Measurements from ENCODE around the gene BIRC2.
A peak's percentile ranks its signal among the peaks of the same experiment; 100 is the strongest.
"Not testable (repeated sequence)": the region's sequence is repeated elsewhere in the genome, so short reads cannot be mapped to it uniquely, and the experiment has no call there.

Gene BIRC2

DNA sequence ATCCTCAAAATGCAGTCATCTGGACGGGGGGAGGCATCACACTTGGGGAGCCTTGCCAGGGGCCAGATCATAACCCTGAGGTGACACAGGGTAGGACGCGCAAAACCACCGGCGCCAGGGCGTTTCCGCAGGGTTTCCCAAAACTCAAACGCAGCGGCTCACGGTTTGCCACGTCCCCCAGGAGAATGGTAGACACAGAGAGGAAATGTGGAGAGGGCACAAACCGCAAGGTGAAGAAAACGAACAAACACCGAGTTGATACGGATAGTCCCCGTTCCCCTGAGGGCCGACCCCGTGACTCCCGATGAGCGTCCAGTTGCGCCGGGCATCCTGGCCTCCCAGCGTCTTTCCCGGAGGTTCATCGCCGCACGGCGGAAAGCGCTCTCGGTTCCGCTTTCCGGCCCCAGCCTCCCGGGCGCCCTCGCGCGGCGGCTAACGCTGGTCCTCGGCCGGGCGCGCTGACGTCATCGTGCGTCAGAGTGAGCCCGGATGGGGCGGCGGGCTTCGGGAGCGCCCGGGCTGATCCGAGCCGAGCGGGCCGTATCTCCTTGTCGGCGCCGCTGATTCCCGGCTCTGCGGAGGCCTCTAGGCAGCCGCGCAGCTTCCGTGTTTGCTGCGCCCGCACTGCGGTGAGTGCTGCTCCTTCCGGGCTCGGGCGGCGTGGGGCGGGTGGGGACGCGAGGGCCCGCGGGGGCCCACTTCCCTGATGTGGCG lies at the start of gene BIRC2:
Gene BIRC2, plus strand, starts transcription at position 467 of the 714 bp plus-strand sequence. CDS start 2,641 bp downstream, outside the sequence.
- peak; percentile 96 to 99 for DNase-seq

DNA sequence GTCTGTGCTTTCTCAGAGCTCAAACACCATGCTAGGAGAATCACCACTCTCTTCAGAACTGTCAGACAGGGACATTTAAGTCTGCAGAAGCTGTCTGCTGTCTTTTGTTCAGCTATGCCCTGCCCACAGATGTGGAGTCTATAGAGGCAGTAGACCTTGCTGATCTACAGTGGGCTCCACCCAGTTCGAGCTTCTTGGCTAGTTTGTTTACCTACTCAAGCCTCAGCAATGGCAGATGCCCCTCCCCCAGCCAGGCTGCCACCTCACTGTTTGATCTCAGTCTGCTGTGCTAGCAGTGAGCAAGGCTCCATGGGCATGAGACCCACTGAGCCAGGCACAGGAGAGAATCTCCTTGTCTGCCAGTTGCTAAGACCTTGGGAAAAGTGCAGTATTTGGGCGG lies 46.2 kb upstream of the BIRC2 start:
- not testable (repeated sequence) for DNase-seq

GRCh38 chr11:102302241-102302640 lies 44.8 kb upstream of the BIRC2 start:
- DNase-seq: no peak

GRCh38 chr11:102304686-102305085 lies 42.3 kb upstream of the BIRC2 start:
- no peak for DNase-seq

- no peak for DNase-seq
These were observed 41.5 kb upstream of the BIRC2 start for GRCh38 chr11:102305352-102306047.

- no peak for DNase-seq
These were observed 40.9 kb upstream of the BIRC2 start for GRCh38 chr11:102306048-102306597.

GRCh38 chr11:102306817-102307726 lies 39.9 kb upstream of the BIRC2 start:
- no peak for DNase-seq

GRCh38 chr11:102307727-102308038 lies 39.3 kb upstream of the BIRC2 start:
- DNase-seq: no peak

DNA sequence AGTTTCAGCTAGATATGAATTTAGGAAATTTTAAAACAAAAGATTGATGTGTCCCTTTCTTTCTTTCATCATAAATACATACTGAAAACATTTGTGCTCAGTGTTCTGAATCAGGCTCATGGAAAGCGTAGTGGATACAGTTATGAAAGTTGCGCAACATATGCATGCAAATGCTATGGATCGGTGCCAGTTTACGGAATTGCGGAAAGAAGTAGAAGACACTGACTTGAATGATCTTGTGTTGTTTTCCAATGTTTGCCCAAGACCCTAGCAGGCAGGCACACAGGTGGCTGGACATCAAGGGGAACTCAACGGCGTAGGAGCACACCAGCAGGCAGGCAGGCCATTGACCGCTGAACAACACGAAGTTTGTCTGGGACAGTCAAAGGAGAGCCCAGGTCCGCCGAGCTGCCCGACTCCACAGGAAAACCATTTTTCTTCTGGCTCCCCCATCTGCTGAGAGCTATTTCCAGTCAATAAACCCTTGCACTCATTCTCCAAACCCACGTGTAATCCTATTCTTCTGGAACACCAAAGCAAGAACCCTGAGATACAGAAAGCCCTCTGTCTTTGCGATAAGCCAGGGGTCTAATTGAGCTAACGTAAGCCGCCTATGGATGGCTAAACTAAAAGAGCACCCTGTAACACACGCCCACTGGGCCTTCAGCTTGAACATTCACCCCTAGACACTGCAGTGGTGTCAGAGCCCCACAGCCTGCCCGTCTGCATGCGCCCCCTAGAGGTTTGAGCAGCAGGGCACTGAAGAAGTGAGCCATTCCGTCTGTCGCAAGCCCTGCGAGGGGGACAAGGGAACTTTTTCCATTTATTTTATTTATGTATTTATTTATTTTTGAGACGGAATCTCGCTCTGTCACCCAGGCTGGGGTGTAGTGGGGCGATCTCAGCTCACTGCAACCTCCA lies 37.1 kb upstream of the BIRC2 start:
- no peak for DNase-seq

GRCh38 chr11:102312667-102313066 lies 34.3 kb upstream of the BIRC2 start:
- no peak for DNase-seq

- DNase-seq: no peak
These were observed 33.6 kb upstream of the BIRC2 start for GRCh38 chr11:102313238-102313940.

- DNase-seq: no peak
These were observed 32.2 kb upstream of the BIRC2 start for GRCh38 chr11:102314784-102315183.

DNA sequence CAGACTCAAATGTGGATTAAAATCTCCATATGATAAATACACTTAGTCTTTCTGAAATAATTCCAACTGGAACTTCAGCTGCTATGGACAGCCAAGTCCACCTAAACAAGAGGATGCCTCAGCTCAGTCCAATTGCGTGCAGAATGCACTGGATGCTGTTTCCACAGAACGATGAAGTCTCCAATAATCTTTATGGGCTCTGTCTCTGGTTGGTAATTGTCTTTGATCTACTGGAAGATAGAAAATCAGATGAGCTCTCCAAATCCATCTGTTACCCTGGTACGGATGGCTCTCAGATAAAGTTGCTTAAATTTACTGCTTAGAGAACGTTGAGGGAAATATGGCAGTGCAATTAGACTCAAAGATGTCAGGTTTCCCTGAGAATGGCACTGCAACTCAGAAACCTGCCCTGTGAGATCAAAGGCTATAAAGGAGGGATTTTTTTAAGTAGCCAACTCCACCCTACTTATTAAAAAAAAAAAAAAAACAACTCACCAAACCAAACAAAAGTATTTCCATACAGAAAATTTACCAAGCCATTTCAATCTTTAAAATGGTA lies 30.6 kb upstream of the BIRC2 start:
- no peak for DNase-seq

DNA sequence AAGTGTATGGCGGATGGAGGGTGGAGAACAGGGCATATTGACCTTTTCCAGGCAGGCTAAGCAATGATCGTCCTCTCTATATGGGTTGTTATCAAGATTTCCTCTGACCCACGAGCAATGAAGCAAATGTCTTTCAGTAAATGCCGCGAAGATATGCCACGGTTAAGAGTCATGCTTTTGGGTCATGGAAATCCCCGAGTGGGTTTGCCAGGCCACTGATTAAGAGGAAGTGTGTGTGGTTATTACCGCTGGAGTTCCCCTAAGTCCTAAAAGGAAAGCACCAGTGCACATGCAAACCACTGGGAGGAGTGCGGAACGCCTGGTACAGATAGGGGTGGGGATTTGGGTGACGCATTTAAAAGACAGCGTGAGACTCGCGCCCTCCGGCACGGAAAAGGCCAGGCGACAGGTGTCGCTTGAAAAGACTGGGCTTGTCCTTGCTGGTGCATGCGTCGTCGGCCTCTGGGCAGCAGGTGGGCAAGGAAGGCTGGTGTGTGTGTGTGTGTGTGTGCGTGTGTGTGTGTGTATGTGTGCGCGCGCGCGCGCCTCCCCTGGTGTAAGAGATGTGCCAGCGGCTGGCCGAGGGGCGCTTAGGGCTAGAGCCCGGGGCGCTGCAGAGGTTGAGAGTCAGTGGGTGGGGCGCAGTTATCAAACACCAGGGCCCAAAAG lies 29.8 kb upstream of the BIRC2 start, which contains the start of gene BIRC3:
Gene BIRC3, plus strand, starts transcription at position 386 of the 669 bp plus-strand sequence. CDS start 7,026 bp downstream, outside the sequence.
- peak; percentile 73 to 77 for DNase-seq

GRCh38 chr11:102317768-102318103 lies 29.3 kb upstream of the BIRC2 start:
- DNase-seq: no peak

DNA sequence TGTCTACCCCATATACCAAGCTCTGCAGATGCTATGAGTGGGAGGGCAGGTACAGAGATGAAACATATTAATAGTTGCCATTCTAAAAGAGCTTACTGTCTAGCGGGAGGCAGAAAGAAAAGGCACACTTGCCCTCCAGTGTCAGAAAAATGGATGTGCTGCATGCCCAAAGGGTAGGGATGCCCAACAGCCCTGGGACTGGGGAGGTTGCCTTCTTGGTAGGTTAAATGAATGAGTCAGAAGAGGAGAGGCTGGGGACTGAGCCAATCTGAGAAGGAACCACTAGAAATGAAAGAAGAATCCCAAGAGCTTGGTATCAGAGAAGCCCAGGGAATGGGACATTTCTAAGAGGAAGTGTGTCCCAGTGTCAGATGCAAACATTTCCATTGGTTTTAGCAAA lies 28.5 kb upstream of the BIRC2 start:
- DNase-seq: peak in 1 of 2 donors; percentile 51

- DNase-seq: no peak
These were observed 27.5 kb upstream of the BIRC2 start for GRCh38 chr11:102319544-102319943.

GRCh38 chr11:102320188-102320587 lies 26.8 kb upstream of the BIRC2 start:
- DNase-seq: no peak

DNA sequence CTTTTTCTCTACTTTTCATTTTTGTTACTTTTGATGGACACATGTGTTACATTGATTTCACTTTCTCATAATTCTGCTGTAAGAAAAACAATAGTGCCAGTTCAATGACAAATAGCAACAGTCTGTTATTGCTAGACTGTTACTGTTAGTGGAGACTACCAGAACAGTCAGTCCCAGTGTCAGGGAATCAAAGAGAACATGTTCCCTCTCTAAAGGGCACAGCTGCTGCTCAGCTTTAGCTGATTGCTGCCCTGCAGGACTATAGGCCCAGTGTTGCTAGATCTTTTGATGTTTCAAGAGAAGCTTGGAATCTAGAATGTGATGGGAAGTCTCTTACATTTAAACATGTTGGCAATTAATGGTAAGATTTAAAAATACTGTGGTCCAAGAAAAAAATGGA lies 26.3 kb upstream of the BIRC2 start:
- no peak for DNase-seq

DNA sequence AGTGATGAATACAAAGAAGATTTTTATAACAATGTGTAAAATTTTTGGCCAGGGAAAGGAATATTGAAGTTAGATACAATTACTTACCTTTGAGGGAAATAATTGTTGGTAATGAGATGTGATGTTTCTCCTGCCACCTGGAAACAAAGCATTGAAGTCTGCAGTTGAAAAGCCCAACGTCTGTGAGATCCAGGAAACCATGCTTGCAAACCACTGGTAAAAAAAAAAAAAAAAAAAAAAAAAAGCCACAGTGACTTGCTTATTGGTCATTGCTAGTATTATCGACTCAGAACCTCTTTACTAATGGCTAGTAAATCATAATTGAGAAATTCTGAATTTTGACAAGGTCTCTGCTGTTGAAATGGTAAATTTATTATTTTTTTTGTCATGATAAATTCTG lies 24.5 kb upstream of the BIRC2 start:
- no peak for DNase-seq

Data from stimulated activated CD4-positive, alpha-beta T cell treated with anti-CD3 and anti-CD28 coated beads, Interleukin-2, amount 100 ng/mL, for 48 hours (primary cell).